Hematopoietic multipotent progenitor cell treated with erythropoietin and hydrocortisone succinate and interleukin-3 and kit ligand, for 15 days (in vitro differentiated cells): ENCODE data around the gene CELF2.

Experiments used
- DNase-seq: peaks from one replicate; pipeline ENCODE4 v3.0.0-alpha.2; 2015; ENCODE audit warnings: low spot score

CELF2 gene

DNA sequence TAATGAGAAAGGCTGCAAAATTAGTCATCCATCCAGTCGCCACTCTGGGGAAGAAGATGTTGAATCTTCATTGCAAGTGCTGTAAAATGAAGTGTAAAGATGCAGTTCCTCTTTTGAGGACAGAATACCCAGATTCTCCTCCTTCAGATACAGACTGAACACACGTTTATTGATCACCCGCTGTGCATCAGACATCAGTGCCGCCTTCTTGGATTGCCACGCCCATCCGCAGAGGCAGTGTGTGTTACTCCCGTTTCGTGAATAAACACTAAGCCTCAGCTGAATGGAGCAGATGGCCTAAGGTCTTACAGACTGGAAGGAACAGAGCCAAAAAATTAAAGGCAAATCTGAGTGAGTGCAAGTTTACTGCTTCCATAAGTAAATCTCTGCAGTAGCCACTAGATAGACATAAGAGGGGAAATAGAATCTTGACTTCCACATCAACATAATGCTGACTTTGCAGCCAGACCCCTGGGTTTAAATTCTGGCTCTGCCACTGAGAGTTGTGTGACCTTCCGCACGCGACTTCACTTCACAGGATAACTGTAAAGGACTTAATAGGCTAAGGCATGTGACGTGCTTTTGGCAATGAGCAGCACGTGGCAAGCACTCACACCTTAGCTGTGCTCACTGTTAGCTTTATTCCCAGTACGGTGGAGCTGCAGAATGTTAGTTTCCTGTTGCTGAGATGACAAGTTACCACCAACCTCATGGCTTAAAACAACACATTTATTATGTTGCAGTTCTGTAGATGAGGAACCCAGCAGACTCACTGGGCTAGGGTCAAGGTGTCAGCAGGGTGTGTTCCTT is 285.9 kb downstream of the CELF2 start:
- DNase-seq = no peak

DNA sequence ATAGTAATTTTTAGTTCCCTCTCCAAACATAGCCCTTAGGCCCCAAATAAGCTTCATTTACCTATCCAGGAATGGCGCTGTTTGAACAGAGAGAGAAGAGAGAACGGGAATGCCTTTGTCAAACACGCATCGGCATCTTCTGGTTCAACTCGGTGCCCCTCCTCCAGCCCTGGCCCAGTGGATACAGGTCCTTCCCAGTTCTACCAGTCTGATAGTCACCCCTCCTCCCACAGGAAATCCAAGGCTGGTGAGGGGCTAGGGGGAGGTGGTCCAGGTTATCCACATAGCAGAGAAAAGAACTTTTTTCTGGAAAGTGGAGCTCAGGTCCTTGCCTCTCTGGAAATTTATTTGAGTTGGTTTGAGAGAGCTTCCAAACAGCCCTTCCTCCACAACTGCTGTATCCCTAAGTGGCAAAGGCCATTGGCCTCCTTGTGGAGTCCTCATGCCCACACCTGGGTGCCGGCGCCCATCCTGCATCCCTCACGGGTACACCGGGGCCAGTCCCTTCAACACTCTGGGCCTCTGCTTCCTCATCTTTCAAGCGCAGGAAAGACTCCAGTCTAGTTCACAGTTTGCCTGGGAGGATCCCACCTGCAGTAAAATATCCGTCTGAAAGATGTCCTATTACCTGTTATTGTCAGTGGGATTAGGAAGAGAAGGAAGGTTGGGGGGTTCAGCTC is 287.4 kb downstream of the CELF2 start:
- no peak for DNase-seq

DNA sequence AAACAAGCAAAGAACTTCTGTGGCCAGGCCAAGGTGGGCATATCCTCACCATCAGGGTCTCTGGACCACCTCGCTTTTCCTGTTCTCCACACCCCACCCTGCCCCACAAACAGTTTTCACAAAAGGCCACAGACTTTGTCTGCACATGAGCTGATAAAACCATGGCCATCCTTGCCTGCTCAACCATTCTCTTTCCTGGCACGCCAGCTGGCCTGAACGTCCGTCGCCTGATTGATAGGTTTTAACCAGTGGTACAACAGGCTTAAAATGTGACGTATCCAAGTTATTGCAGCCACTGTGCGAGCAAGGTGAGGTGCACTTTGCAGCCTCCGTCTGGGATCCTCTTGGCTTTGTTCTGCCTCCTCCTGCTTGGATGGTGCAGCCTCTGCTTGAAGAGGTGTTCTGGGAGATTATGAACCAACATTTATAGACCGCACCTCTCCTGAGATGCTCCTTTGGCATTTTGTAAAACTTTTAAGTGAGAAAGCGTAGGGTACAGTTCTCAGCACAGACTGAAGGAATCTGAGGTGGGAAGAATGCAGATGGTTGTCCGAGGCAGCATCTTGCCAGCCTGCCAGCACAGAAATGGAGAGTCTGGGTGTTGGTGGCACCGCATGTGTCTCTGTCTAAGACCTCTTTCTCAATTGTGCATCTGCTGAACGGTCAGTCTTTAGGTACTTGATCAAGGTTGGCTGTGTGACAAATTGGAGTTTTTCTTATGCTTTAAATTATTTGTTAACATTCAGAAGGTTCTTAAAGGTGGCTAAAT is 288.3 kb downstream of the CELF2 start:
- no peak for DNase-seq

DNA sequence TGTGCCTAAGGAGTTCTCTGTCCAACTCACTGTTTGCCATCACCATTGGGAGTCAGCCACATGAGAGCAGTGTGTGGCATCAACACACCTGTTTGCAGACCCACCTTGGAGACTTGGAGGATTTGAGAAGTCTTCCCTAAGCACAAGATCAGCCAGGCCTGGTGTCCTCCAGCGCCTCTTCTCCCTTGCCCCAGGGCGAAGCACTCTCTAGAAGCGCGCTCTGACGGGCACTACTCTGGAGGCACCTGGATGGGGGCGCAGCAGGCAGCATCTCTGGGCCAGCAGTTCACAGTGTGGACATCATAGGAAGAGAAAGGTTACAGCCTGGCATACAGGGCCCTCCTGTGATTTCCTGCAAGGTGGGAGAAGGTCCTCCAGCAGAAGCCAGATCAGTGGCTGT is 289.3 kb downstream of the CELF2 start:
- DNase-seq = no peak

DNA sequence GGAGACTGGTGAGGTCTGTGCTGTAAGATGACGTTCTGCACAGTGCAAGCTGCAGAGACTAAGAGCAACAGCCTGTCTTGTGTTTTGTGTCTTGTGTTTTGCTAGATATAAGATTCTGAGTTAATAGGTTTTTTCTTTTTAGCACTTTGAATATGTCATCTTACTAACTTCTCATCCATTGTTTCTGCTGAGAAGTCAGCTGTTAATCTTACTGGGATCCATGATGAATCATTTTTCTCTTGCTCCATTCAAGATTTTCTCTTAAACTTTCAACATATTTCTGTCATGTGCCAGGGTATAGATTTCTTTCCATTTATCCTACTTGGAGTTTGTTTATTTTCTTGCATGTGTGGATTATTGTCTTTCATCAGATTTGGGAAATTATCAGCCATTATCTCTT is 290.3 kb downstream of the CELF2 start:
- no peak for DNase-seq

DNA sequence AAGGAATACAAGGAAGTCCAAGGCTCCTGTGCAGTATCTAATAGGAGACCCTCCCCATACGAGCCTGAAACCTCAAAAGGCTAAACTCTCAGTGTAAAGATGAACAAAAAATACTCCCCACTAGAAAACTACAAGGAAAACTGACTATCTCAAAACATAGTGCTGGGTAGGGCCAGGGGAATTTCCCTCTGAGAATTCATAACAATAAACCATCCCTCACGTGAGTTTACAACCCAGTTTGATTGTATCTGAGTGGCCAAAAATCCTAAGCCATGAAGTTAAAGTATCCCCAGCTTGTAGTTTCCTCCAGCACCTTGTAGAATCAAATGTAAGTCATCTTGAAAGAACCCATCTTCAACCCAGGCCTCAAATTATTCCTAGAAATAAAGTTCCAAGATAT is 293.4 kb downstream of the CELF2 start:
- DNase-seq = no peak

DNA sequence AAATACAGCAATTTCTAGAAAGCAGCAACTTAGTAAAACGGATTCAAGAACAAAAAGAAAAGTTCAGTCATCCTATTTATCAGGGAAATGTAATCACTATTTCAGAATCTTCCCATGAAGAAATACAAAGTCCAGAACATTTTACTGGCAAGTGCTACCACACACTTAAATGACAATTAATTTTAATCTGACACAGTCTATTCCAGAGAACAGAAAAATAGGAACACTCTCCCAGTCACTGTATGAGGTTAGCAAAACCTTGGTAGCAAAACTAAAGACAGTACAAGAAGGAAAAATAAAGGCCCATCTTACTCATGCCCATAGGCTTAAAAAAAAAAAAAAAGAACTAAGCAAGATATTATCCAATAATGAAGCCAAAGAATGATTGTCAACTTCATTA is 295.8 kb downstream of the CELF2 start:
- DNase-seq = no peak

DNA sequence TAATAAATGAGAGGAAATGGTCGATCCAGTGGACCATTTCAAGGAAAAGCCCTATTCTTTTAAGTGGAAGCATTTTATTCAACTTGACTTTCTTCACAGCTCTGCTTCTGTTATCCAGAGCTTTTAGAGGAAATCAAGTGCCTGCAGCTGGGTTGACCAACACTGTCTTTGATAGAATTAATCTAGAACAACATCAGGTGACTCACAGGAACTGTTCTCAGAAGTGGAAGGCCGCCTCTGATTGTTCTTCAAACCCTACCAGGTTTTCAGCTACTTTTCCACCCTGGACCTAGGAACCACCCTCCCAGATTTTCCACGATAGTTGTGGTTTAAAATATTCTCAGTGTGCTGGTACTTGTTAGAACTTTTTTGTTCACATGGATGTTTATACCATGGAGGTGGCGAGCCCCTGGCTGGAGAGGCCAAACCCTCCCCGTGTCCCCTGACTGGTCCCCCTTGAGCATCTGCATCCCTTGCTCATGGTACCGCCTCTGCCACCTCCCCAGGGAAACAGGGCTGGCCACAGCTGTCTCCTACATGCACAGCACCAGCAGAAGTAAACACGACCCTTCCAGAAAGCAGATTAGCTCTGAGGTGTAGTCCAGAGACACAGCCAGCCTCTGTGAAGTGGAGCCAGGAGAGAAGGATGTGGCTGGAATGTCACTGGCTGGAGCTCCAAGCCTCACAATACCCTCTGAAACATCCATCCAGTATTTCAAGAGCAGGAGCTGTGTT is 300.4 kb downstream of the CELF2 start:
- no peak for DNase-seq

DNA sequence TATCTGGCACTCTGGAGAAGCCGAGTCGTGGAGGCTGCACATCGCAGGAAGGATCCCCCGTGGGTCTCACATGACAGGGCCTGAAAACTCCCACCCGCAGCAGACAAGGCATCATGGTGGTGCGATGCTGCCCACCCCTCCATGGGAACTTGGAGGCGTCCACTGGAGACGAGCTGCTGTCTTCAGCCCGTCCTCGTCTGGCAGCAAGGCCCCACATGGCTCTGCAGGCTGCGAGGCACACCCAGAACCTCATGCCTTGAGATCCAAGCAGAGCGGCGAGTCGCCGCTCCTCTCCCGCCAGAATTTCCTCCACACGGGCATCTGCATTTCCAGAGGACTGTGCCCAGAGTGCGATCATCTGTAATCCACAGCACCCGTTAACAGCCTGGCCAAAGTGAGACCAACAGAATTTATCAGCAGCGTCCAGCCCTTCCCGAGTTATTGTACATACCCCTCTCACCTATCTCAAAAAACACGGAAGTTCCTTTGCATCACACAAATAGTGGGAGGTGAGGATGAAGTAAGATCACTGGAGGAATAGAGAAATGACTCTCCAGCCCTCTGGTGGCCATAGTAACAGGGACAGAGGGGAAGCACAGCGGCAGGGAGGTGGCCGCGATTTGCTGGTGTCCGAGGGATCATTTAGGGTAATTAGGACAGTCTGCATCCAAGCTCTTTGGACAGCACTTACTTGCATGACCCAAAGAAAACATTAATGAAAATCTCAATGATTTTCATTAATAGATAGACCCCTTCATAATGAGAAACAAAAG is 301.3 kb downstream of the CELF2 start:
- DNase-seq = no peak

DNA sequence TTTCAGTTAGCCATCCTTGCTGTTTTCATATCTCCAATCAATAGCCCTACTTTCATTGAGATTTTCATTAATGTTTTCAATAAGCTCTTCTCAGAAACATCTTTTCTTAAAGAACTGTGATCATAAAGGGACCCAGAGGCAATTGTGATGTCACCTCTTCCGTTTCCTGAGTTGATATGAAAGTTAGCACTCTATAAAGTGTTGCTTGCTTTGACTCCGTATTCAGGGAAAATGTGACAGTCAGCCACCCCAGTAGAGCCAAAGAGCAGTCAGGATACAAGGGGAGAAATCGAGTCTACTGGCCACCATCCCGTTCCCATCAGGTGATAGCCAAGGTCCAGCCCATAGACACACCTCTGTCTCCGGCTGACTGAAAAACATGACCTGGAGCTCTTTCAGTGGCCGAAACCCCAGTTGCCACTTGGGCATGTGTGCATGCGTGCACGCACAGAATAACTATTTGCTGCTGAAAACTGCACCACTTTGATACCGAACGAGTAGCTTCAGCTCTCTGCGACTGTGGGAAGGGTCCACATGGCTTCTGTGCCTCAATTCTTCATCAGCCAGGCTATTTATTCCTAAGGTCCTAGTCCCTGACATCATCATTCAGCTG is 302.4 kb downstream of the CELF2 start:
- no peak for DNase-seq

DNA sequence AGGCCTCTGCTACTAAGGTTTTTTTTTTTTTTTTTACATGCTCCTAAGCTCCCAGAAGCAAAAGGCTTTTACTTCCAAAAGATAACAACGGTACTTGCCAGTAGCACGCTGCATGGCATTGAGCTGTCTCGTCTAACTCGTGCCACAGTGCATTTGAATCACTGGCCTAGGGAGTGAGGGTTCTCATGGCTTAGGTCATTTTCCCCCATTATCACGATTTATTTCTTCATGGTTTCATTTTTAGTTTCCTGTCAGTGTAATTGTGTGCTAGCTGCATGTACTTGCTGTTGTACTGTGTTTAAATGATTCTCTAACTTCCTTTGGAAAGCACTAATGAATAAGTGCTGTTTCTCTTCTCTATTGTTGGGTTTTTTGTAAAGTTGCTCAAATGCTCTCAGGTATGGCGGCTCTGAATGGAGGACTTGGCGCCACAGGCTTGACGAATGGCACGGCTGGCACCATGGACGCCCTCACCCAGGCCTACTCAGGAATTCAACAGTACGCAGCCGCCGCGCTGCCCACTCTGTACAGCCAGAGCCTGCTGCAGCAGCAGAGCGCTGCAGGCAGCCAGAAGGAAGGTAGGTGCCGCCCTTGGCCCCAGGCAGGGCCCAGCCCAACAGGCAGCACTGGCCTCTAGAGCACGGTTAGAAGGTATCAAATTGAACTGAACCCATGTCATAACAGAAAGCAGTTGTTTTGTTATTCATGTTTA is 303.3 kb downstream of the CELF2 start:
- no peak for DNase-seq

DNA sequence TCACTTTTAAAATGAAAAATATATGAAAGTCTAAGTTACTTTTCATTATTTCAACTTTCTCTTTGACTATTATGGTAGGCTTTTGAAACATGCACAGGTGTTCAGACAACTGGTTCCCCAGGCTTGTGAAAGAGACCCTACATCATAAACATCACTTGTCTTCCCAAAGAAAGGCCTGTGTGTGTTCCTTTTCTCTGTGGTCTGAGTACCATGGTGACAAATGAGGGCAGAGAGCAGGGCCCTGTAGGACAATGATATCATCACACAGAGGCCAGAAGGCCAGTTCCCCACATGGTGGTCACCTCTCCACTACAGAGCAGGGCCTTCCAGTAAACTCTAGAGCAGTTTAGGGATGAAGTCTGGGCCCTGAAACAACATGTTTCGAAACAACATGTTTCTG is 305.0 kb downstream of the CELF2 start:
- DNase-seq = no peak

DNA sequence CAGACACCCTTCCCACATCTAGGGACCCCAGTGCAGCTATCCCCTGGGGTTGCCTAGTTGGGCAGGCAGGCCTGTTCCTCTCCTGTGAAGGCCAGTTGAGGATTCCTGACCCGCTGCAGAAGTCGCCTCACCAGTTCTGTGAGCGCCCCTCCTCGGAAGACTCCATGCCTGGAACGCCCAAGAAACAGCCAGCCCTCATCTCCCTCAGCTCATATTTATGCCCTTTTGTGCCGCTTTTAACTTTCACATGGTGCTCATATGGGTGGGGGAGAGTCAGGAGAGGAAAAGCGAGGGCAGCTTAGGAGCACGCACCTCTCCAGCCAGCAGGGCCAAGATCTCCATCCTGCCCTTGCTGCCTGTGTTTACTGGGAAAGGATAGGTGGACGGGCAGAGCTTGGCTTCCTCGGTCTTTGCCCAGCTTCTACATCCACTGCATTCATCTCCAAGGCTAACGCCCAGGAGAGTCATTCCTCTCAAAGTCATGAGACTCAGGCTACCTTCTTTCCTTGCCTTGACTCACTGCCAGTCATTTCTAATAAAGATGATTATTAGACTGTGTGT is 307.2 kb downstream of the CELF2 start:
- DNase-seq = no peak

DNA sequence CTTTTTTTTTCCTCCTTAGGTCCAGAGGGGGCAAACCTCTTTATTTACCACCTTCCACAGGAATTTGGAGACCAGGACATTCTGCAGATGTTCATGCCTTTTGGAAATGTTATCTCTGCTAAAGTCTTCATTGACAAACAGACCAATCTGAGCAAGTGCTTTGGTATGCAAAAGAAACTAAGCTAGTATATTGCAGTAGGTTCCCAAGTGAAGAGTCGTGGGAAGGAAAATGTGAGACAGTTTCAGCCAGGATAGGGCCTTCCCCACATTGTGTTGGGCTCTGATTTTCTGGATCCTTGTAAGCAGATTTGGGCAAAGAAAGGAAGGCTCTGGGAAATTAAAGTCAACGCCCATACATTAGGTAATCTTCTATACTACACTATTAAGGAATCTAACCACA is 308.1 kb downstream of the CELF2 start:
- no peak for DNase-seq

DNA sequence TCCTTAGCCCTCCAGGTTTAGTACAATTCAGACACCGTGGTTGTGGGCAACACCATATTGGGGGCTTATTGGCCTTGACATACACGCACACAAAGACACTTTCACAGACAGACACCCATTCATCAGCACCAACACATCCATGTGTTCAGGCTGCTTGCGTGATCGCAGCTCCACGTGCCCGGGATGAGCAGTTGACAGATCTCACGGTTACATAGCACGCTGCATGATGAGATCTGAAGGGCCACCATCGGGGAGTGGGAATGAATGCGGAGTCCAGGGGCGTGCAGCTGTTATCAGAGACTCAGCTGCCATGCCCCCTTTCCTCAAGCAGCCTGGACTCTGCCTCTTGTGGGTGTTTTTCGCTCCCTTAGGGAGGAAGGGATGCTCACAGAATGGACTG is 308.6 kb downstream of the CELF2 start:
- no peak for DNase-seq

DNA sequence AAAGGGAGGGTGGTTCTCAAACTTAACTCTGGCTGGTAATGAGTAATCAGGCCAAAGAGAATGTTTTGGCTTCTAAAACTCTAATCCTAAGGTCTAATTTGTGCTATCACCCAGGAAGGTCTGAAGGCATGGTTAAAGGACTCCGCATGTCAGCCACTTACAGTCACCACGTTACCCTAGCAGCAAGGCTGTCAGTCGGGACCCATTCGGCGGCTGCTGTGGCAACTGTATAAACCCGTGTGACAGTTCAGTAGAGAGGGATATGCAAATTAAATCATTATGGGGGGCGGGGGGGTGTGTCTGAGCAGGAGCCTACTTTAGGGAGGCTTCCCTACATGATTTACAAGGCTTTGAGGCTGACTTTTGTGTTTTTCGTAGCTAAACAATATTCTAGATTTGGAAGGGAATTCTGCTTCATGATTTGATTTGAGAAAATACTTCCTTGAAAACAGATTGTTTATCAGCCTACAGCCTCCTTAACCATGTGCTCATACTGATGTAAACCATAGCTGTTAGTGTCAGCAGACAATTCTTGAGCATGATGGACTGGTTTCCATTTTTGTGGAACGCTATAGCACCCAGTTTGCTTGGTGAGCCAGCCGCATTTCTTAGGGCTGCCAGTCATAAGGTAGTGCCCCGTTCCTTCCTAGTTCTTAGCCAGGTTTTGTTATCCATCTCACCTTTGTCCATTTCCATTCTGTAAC is 309.4 kb downstream of the CELF2 start:
- no peak for DNase-seq

DNA sequence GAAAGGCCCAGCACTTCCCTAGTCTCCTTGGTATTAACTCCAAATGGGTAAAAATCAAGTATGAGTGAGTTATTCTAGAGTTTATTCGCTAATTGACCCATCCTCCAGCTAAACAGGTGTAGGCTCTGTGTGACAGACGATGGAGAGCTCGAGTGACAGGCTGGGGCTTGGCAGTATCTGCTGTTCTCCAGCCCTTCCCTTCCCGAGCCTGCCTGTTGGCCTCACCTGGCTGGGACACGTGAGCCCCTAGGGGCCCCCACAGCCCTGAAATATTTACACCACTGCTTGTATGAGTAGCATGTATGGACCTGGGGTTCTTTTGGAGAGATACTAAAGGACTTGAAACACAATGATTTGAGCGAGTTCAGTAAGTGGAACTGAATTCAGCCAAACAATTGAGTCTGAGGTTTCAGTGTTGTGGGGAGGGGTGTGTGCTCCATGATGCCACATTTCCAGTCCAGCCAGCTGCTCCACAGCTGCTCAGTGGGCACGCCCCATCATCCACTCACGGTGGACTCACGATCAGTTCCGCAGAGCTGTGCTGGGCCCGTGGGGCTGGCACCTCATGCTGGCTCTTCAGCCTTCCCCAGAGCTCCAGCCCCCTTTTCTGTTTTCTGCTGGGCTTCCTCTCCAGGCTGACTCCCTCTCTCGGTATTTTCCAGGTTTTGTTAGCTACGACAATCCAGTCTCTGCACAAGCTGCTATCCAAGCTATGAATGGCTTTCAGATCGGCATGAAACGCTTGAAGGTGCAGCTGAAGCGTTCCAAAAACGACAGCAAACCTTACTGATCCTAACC is 310.8 kb downstream of the CELF2 start:
- DNase-seq = no peak

DNA sequence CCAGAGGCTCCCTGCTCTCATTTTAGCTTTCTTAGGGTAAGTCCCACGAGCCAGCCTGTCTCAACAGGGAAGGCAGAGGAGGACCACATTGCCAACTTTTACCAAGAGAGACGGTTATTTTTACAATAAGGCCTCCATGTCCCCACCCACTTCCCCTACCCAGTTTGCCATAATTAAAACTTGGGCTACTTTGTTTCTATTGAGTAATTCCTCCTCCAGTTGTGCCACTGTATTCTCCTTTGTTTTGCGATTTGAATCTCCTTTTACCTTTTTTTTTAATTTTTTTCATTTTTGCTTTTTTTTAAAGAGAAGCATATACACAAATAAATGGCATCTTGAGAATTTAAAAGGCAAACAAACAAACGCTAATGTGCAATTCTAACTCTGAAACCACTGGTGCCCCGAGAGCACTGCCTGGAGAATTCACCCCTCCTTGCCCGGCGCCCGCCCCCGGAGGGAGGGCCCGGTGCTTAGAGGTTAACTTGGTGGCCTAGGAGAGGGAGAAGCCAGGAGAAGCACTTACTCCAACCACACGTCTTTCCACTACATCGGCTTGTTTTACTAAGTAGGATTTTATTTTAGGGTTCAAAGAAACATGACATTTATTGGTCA is 311.5 kb downstream of the CELF2 start:
- no peak for DNase-seq
